SIG-M5 treated with dmso at 0.1 percent for 504 hours (cell line): Measurements from ENCODE around the gene ZNF76.

Experiments
- DNase-seq: peaks from one replicate; lab custom pipeline; 2025; ENCODE audit not compliant: unreplicated experiment; lab: John Stamatoyannopoulos, UW

The ZNF76 gene

GRCh38 chr6:35236223-35236622 lies 23.3 kb upstream of the ZNF76 start:
- DNase-seq: no peak

GRCh38 chr6:35237476-35237875 lies 22.1 kb upstream of the ZNF76 start:
- DNase-seq: no peak

- no peak for DNase-seq
Measured at GRCh38 chr6:35238843-35239289, 20.7 kb upstream of the ZNF76 start.

- DNase-seq: no peak
Measured at GRCh38 chr6:35239581-35239980, 20.0 kb upstream of the ZNF76 start.

- DNase-seq: peak; percentile 35
Measured at GRCh38 chr6:35240838-35241801, 18.4 kb upstream of the ZNF76 start.

GRCh38 chr6:35242486-35242885 lies 17.0 kb upstream of the ZNF76 start:
- DNase-seq: no peak

- DNase-seq: no peak
Measured at GRCh38 chr6:35242906-35243305, 16.6 kb upstream of the ZNF76 start.

GRCh38 chr6:35243386-35243958 lies 16.1 kb upstream of the ZNF76 start:
- no peak for DNase-seq

GRCh38 chr6:35244551-35244950 lies 15.0 kb upstream of the ZNF76 start:
- no peak for DNase-seq

- DNase-seq: no peak
Measured at GRCh38 chr6:35247642-35248231, 11.8 kb upstream of the ZNF76 start.

- no peak for DNase-seq
Measured at GRCh38 chr6:35248300-35248699, 11.2 kb upstream of the ZNF76 start.

- no peak for DNase-seq
Measured at GRCh38 chr6:35248965-35249364, 10.6 kb upstream of the ZNF76 start.

GRCh38 chr6:35251949-35252348 lies 7.6 kb upstream of the ZNF76 start:
- no peak for DNase-seq

- no peak for DNase-seq
Measured at GRCh38 chr6:35253249-35253648, 6.3 kb upstream of the ZNF76 start.

GRCh38 chr6:35258336-35258735 lies 1.2 kb upstream of the ZNF76 start:
- DNase-seq: no peak

GRCh38 chr6:35258858-35259193 lies 709 bp upstream of the ZNF76 start:
- DNase-seq: peak; percentile 40

GRCh38 chr6:35259948-35260590 lies 534 bp downstream of the ZNF76 start:
- peak; percentile 31 for DNase-seq

GRCh38 chr6:35260591-35261570 lies 1.3 kb downstream of the ZNF76 start:
- DNase-seq: no peak

GRCh38 chr6:35262596-35262995 lies 3.1 kb downstream of the ZNF76 start:
- DNase-seq: no peak

GRCh38 chr6:35264550-35265274 lies 5.2 kb downstream of the ZNF76 start:
- DNase-seq: no peak
